ENCODE measurements around the gene LILRA2.

- TF ChIP-seq CTCF (IDR thresholded peaks at IDR 0.05) (no peak), EZH2 (IDR thresholded peaks at IDR 0.05) (no peak), EZH2phosphoT487 (IDR thresholded peaks at IDR 0.05) (no peak)
Observed at GRCh38 chr19:54633401-54633800, 59.8 kb downstream of the LILRA2 start.
